Amniotic stem cell (primary cell): ENCODE measurements around the gene KIR3DL3.
"Not testable (repeated sequence)": the region's sequence is repeated elsewhere in the genome, so short reads cannot be mapped to it uniquely, and the experiment has no call there.

Experiments
- DNase-seq: peaks from one replicate; lab custom pipeline; 2025; lab: John Stamatoyannopoulos, UW

Gene KIR3DL3

DNA sequence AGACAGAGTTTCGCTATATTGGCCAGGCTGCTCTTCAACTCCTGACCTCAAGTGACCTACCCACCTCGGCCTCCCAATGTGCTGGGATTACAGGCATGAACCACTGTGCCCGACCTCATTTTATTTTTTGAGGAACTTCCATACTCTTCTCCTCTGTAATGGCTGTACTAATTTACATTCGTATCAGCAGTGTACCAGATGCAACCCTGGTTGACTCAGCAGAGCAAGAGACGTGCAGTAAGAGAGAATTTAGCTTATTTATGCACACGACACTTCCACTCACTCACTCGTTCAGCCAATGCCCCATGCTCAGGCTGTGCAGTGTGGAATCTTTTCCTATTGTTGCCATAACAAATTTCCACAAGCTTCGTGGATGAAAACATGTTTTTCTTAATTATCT is 6.9 kb downstream of the KIR3DL3 start:
- no peak for DNase-seq

DNA sequence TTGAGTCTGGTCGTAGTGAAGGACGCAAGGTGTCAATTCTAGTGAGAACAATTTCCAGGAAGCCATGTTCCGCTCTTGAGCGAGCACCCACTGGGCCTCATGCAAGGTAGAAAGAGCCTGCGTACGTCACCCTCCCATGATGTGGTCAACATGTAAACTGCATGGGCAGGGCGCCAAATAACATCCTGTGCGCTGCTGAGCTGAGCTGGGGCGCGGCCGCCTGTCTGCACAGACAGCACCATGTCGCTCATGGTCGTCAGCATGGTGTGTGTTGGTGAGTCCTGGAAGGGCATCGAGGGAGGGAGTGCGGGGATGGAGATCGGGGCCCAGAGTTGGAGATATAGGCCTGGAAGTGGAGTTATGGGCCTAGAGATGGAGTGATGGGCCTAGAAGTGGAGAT is 14.1 kb downstream of the KIR3DL3 start, which contains the start of gene KIR2DL3:
TSS of gene KIR2DL3 (plus strand) at position 208 of the 400 bp plus-strand sequence. CDS start at position 241, 33 bp downstream.
- not testable (repeated sequence) for DNase-seq

DNA sequence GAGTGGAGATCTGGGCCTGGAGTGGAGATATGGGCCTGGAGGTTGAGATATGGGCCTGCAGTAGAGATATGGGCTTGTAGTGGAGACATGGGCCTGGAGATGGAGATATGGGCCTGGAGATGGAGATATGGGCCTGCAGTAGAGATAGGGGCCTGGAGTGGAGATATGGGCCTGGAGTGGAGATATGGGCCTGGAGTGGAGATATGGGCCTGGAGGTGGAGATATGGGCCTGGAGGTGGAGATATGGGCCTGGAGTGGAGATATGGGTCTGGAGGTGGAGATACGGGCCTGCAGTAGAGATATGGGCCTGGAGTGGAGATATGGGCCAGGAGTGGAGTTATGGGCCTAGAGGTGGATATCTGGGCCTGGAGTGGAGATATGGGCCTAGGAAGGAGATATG is 14.5 kb downstream of the KIR3DL3 start:
- no peak for DNase-seq

DNA sequence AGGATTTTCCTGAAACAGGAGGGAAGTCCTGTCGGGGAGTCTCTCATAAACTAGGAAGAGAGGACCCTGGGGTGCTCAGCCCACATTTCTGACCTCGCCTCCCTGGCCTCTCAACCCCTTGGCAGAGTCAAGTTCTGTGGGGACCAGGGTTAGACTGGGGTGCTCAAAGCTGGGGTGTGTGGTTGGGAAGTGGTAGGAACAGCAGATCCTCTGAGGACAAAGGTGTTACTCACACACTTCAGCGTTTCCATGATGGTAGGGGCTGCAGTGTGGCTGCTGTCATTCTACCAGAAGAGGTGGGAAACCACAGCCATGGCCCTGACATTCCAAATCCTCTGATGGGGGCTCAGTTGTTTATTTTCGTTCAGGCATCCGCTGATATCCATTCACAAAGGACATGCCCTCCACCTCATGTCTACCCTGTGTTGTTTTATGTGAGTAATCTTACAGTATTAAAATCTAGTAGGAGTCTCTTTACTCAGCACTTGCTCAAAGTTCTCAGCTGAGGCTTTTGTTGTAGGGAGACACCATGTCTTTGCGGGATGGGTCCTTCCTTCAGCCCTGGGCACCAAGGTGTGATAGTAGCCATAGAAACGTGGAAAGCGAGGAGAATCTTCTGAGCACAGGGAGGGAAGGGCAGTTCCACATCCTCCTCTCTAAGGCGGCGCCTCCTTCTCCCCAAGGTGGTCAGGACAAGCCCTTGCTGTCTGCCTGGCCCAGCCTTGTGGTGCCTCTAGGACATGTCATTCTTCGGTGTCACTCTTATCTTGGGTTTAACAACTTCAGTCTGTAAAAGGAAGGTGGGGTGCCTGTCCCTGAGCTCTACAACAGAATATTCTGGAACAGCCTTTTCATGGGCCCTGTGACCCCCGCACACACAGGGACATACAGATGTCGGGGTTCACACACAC is 15.6 kb downstream of the KIR3DL3 start:
- no peak for DNase-seq

DNA sequence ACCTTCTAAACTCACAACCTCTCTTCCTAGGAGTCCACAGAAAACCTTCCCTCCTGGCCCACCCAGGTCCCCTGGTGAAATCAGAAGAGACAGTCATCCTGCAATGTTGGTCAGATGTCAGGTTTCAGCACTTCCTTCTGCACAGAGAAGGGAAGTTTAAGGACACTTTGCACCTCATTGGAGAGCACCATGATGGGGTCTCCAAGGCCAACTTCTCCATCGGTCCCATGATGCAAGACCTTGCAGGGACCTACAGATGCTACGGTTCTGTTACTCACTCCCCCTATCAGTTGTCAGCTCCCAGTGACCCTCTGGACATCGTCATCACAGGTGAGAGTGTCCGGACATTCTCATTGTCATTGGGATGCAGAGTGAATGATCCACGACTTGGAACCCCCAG is 17.7 kb downstream of the KIR3DL3 start:
- DNase-seq: not testable (repeated sequence)

DNA sequence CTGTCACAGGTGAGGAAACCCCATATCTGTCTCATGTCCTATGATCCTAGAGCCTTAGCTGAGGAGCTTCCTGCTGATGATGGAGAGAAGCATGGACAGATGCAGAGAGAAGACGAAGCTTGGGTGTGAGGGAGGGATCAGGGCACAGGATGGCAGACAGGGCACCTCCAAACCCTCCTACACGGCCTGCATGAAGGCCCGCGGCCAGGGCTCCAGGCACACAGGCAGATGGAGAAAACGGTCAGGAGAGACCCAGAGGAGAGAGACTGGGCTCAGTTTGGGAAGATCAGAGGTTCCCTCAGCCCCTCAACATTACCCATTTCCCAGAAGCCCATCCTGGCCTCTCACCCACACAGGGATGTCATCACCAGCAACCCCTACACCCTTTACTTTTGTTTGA is 19.8 kb downstream of the KIR3DL3 start:
- DNase-seq: not testable (repeated sequence)

DNA sequence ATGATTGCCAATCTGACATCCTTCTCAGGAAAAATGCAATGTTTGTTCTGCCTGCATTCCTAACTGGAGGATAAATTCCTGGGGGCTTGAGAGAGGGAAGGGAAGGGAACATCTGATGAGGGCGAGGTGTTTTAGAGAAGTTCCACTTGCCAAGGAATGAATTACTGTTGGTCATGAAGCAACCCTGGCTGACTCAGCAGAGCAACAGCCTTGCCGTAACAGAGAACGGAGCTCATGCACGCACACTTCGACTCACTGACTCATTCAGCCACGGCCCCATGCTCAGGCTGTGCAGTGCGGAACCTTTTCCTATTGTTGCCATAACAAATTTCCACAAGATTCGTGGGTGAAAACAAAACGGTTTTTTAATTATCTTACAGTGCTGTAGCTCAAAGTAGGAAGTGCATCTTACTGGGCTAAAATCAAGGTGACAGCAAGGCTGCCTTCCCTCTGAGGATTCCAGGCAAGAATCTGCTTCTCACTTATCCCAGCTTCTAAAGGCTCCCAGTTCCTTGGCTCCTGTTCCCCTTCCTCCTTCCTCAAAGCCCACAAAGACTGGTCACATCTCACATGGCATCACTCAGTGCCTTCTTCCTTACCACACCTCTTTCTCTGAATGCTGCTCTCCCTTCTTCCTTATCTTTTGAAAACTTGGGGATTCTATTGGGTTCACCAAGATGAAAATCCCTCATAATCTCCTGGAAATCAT is 23.5 kb downstream of the KIR3DL3 start:
- DNase-seq: not testable (repeated sequence)

DNA sequence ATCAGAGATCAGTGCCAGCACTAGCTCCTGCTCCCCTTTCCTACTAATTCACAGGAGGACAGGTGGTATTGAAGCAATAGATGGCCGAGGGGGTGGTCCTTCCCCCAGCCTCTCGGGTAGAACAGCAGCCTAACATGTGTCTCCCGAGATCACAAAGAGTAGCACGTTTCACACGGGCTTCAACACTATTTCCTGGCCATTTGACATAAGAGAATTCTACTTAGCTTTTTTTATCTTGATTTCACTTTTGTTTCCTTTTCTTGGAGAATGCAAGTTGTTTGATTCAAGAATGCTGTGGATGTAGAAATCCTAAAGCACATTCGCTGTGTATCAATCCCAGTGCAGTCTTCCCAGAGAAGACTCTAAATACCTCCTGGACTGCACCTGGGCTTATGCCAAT is 26.0 kb downstream of the KIR3DL3 start:
- not testable (repeated sequence) for DNase-seq

DNA sequence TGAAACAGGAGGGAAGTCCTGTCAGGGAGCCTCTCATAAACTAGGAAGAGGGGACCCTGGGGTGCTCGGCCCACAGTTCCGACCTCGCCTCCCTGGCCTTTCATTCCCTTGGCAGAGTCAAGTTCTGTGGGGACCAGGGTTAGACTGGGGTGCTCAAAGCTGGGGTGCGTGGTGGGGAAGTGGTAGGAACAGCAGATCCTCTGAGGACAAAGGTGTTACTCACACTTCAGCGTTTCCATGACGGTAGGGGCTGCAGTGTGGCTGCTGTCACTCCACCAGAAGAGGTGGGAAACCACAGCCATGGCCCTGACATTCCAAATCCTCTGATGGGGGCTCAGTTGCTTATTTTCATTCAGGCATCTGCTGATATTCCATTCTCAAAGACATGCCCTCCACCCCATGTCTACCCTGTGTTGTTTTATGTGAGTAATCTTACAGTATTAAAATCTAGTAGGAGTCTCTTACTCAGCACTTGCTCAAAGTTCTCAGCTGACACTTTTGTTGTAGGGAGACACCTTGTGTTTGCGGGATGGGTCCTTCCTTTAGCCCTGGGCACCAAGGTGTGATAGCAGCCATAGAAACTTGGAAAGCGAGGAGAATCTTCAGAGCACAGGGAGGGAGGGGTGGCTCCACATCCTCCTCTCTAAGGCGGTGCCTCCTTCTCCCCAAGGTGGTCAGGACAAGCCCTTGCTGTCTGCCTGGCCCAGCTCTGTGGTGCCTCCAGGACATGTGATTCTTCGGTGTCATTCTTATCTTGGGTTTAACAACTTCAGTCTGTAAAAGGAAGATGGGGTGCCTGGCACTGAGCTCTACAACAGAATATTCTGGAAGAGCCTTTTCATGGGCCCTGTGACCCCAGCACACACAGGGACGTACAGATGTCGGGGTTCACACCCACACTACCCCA is 32.2 kb downstream of the KIR3DL3 start:
- DNase-seq: not testable (repeated sequence)

DNA sequence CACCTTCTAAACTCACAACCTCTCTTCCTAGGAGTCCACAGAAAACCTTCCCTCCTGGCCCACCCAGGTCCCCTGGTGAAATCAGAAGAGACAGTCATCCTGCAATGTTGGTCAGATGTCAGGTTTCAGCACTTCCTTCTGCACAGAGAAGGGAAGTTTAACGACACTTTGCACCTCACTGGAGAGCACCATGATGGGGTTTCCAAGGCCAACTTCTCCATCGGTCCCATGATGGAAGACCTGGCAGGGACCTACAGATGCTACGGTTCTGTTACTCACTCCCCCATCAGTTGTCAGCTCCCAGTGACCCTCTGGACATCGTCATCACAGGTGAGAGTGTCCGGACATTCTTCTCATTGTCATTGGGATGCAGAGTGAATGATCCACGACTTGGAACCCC is 34.3 kb downstream of the KIR3DL3 start:
- not testable (repeated sequence) for DNase-seq

DNA sequence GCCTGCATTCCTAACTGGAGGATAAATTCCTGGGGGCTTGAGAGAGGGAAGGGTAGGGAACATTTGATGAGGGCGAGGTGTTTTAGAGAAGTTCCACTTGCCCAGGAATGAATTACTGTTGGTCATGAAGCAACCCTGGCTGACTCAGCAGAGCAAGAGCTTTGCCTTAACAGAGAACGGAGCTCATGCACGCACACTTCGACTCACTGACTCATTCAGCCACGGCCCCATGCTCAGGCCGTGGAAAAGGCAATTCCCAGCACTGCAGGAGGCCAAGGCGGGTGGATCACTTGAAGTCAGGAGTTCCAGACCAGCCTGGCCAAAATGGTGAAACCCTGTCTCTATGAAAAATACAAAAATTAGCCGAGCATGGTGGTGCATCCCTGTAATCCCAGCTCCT is 40.0 kb downstream of the KIR3DL3 start:
- not testable (repeated sequence) for DNase-seq

DNA sequence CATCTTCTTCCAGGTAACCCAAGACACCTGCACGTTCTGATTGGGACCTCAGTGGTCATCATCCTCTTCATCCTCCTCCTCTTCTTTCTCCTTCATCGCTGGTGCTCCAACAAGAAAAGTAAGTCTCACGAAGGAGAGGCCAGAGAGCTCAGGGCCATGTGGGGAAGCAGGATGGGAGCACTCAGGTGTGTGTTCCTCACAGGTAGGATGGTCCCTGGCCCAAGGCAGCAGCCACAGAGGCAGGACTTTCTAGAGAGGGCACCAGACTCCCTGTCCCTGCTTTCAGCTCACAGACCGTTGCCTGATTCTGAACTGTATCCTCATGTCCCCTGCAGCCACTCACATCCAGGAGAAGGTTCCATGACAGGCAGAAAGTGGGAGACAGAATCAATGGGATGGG is 42.2 kb downstream of the KIR3DL3 start:
- DNase-seq: not testable (repeated sequence)

DNA sequence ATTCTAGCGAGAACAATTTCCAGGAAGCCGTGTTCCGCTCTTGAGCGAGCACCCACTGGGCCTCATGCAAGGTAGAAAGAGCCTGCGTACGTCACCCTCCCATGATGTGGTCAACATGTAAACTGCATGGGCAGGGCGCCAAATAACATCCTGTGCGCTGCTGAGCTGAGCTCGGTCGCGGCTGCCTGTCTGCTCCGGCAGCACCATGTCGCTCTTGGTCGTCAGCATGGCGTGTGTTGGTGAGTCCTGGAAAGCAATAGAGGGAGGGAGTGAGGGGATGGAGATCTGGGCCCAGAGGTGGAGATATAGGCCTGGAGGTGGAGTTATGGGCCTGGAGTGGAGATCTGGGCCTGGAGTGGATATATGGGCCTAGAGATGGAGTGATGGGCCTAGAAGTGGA is 45.4 kb downstream of the KIR3DL3 start, which contains the start of gene KIR2DL1:
TSS of gene KIR2DL1 (plus strand) at position 148 of the 400 bp plus-strand sequence. CDS start at position 206, 58 bp downstream.
- DNase-seq: not testable (repeated sequence)

DNA sequence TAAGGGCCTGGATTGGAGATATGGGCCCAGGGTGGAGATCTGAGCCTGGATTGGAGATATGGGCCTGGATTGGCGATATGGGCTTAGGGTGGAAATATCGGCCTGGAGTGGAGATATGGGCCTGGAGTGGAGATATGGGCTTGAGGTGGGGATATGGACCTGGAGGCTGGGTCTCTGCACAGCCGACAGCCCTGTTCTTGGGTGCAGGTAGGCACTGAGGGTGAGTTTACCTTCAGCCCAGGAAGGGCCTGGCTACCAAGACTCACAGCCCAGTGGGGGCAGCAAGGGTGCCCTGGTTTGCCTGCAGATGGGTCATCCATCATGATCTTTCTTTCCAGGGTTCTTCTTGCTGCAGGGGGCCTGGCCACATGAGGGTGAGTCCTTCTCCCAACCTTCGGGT is 46.3 kb downstream of the KIR3DL3 start:
- DNase-seq: not testable (repeated sequence)

DNA sequence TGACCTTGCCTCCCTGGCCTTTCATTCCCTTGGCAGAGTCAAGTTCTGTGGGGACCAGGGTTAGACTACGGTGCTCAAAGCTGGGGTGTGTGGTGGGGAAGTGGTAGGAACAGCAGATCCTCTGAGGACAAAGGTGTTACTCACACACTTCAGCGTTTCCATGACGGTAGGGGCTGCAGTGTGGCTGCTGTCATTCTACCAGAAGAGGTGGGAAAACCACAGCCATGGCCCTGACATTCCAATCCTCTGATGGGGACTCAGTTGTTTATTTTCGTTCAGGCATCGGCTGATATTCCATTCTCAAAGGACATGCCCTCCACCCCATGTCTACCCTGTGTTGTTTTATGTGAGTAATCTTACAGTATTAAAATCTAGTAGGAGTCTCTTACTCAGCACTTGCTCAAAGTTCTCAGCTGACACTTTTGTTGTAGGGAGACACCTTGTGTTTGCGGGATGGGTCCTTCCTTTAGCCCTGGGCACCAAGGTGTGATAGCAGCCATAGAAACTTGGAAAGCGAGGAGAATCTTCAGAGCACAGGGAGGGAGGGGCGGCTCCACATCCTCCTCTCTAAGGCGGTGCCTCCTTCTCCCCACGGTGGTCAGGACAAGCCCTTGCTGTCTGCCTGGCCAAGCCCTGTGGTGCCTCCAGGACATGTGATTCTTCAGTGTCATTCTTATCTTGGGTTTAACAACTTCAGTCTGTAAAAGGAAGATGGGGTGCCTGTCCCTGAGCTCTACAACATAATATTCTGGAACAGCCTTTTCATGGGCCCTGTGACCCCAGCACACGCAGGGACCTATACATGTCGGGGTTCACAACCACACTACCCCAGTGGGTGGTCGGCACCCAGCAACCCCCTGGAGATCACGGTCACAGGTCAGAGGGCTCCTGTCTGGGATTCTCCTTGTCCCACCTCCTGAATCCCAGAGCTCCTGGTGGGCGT is 47.0 kb downstream of the KIR3DL3 start:
- not testable (repeated sequence) for DNase-seq

DNA sequence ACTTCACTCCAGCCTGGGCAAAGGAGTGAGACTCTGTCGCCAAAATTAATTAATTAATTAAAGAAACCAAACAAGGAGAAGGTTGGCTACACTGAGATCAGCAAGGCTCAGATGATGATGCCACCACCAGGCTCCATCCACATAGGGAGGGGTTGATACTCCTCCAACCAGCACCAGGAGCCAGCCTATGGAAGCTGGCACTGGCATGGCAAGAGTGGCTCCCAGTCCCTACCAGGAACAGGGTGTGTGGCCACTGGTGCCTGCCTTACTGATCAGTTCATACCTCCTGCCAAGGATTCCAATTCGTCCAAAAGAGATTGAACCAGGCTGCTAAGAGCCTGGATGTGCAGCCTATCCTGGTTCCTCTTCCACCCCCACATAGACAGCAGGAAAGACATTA is 48.4 kb downstream of the KIR3DL3 start:
- not testable (repeated sequence) for DNase-seq

DNA sequence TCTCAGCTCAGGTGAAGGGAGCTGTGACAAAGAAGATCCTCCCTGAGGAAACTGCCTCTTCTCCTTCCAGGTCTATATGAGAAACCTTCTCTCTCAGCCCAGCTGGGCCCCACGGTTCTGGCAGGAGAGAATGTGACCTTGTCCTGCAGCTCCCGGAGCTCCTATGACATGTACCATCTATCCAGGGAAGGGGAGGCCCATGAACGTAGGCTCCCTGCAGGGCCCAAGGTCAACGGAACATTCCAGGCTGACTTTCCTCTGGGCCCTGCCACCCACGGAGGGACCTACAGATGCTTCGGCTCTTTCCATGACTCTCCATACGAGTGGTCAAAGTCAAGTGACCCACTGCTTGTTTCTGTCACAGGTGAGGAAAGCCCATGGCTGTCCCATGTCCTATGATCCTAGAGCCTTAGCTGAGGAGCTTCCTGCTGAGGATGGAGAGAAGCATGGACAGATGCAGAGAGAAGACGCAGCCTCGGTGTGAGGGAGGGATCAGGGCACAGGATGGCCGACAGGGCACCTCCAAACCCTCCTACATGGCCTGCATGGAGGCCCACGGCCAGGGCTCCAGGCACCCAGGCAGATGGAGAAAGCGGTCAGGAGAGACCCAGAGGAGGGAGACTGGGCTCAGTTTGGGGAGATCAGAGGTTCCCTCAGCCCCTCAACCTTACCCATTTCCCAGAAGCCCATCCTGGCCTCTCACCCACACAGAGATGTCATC is 51.0 kb downstream of the KIR3DL3 start:
- not testable (repeated sequence) for DNase-seq

DNA sequence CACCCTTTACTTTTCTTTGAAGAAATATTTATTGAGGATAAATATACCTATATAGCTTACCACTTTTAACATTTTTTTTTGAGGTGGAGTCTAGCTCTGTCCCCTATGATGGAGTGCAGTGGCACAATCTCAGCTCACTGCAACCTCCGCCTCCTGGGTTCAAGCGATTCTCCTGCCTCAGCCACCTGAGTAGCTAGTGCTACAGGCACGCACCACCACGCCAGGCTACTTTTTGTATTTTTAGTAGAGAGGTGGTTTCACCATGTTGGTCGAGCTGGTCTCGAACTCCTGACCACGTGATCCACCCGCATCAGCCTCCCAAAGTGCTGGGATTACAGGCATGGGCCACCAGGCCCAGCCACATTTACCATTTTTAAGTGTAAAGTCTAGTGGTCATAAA is 51.6 kb downstream of the KIR3DL3 start:
- DNase-seq: not testable (repeated sequence)

DNA sequence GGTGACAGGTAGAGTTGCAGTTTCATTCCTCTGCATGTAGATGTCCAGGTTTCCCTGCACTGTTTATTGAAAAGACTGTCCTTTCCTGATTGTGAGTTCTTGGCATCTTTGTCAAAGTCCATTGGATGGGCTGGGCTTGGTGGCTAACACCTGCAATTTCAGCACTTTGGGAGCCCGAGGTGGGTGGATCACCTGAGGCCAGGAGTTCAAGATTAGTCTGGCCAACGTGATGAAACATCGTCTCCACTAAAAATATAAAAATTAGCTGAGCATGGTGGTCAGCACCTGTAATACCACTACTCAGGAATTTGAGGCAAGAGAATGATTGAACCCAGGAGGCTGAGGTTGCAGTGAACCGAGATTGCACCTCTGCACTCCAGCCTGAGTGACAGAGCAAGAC is 53.6 kb downstream of the KIR3DL3 start:
- not testable (repeated sequence) for DNase-seq

DNA sequence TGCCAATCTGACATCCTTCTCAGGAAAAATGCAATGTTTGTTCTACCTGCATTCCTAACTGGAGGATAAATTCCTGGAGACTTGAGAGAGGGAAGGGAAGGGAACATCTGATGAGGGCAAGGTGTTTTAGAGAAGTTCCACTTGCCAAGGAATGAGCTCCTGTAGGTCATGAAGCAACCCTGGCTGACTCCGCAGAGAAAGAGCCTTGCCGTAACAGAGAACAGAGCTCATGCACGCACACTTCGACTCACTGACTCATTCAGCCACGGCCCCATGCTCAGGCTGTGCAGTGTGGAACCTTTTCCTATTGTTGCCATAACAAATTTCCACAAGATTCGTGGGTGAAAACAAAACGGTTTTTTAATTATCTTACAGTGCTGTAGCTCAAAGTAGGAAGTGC is 54.7 kb downstream of the KIR3DL3 start:
- DNase-seq: not testable (repeated sequence)
